HG03066 (cell line): ENCODE results near the gene KIAA1586.
"Not testable (repeated sequence)": the region's sequence is repeated elsewhere in the genome, so short reads cannot be mapped to it uniquely, and the experiment has no call there.

Experiments used
- ATAC-seq: cut with Tn5 transposase; IDR thresholded peaks from one replicate; pipeline ENCODE4 v1.9.1; 2021; ENCODE audit warnings: low read depth; ENCODE audit not compliant: unreplicated experiment

The KIAA1586 gene

GRCh38 chr6:57040011-57040410 lies 6.5 kb upstream of the KIAA1586 start:
- no peak for ATAC-seq

DNA sequence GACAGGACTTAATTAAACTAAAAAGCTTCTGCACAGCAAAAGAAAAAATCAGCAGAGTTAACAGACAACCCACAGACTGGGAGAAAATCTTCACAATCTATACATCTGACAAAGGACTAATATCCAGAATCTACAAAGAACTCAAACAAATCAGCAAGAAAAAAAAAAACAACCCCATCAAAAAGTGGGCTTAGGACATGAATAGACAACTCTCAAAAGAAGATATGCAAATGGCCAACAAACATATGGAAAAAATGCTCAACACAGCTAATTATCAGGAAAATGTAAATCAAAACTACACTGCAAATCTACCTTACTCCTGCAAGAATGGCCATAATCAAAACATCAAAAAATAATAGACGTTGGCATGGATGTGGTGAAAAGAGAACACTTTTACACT lies 2.4 kb upstream of the KIAA1586 start:
- not testable (repeated sequence) for ATAC-seq

DNA sequence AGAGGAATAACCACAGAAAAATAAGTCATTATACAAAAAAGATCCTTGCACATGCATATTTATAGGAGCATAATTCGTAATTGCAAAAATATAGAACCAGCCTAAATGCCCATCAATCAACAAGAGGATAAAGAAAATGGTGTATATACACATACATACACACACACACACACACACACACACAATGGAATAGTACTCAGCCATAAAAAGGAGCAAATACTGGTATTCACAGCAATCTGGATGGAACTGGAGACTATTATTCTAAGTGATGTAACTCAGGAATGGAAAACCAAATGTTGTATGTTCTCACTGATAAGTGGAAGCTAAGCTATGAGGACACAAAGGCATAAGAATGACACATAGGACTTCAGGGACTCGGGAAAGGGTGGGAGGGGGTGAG lies 1.9 kb upstream of the KIAA1586 start:
- ATAC-seq: no peak

DNA sequence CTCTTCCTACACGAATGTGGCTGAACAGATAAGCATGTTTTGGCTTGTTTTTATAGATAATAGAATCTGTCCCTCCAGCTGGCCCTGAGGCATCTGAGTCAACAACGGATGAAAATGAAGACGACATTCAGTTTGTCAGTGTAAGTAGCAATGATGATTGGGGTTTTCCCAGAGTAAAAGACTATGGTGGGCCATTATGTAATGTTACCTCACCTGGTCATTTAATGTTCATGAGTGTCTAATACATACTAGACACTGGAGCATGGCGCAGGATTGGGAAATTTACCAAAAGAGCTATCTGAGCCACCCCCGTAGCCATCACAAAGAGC lies 728 bp downstream of the KIAA1586 start:
- peak; percentile 7 for ATAC-seq

- not testable (repeated sequence) for ATAC-seq
Observed at GRCh38 chr6:57047859-57048258, 1.4 kb downstream of the KIAA1586 start.

- ATAC-seq: no peak
Observed at GRCh38 chr6:57048577-57048976, 2.1 kb downstream of the KIAA1586 start.

- no peak for ATAC-seq
Observed at GRCh38 chr6:57063847-57064246, 17.4 kb downstream of the KIAA1586 start.

- ATAC-seq: no peak
Observed at GRCh38 chr6:57064809-57065208, 18.3 kb downstream of the KIAA1586 start.

DNA sequence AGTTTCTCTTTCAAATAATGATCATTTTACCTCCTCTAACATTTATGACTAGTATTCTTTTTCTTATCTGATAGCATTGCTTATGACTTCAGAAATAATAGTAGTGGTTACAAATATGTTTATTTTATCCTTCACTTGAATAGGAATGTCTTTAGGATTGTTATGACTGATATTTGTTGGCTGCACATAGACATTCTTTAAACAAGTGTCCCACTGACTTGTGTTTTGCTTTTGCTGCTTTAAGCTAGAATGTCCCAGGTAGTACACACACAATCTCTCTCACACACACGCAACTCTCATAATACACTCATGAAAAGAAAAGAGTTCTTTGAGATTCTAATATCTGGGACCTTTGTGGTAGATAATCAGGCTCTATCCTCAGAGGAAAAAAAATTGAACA lies 21.6 kb downstream of the KIAA1586 start:
- no peak for ATAC-seq

DNA sequence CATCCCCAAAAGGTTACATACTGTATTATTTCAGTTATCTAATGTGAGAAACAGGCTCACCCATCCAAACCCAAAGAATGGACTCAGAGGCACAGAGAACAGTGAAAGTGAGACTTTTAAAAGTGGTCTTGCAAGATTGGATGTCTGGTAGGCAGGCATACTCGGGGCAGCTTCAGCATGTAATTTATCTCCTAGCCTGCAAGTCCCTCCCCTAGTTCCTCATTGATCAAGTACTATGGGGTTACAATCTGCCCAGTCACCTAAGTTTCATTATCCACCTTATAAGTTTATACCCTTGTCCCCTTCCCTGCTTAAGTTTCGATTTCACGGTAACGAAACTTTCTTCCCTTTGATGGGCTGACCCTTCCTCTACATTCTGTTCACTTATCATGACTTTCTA lies 22.7 kb downstream of the KIAA1586 start:
- no peak for ATAC-seq

DNA sequence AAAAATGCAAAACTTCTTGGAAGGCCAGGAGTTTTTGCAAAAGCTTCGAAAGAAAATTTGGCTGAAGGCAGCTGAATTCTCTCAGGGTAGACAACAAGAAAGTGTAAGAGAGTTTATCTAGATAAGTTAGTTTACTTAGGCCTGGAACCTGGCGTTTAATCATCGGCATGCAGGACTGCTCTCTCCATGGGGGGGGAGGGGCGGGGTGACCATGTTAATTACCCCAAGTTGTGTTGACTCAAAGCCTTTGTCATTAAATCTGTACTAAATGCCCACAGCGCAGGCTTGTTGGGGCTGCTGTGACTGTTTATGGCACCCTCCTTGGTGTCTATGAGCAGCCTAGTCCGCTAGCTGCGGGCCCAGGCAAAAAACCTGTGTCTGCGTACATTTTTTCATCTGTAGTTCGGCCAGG lies 23.4 kb downstream of the KIAA1586 start:
- ATAC-seq: no peak

DNA sequence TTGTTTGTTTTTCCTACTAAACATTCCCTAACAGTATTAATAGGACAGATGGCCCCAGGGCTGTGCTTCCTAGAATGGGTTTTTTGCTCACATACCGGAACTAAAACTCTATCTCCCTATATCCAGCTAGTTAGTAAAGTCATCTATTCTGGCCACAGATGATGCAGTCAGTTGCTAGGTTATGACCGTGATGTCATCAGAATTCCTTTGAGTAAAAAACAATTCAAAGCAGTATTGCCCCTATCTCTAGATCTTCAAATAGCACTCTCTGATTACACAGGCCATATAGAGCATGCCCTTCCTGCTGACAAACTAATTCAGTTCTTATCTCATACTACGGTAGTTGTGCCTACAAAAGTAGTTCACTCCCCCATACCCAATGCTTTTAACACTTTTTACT lies 25.6 kb downstream of the KIAA1586 start:
- no peak for ATAC-seq

- no peak for ATAC-seq
Observed at GRCh38 chr6:57074383-57074782, 27.9 kb downstream of the KIAA1586 start.

DNA sequence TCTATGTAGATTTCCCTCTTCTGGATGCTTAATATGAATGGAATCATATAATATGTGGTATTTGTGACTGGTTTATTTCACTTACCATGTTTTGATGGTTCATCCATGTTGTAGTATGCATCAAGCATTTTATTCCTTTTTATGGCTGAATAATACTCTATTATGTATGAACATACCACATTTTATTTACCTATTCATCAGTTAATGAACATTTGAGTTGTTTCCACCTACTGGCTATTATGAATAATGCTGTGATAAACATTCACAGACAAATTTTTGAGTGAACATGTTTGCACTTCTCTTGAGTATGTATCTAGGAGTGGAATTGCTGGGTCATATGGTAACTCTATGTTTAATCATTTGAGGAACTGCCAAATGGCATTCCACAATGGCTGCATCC lies 28.6 kb downstream of the KIAA1586 start:
- ATAC-seq: no peak

DNA sequence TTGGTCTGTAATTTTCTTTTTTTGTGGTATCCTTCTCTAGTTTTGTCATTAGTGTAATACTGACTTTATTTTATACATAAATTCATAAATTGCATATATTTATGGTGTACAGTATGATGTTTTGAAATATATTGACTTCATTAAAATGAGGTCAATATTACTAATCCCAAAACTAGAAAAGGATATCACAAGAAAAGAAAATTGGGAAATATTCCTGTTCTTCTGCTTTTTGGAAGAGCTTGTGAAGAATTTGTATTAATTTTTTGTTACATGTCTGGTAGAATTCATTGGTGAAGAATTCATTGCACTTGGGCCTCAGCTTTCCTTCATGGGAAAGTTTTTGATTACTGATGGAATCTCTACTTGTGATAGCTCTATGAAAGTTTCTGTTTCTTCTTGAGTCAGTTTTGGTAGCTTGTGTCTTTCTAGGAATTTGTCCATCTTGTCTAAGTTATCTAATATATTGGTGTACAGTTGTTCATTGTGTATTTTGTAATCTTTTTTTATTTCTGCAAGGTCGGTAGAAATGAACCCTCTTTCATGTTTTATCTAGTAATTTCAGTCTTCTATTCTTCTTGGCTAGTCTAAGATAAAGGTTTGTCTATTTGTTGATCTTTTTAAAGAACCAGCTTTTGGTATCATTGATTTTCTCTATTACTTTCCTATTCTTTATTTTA lies 32.2 kb downstream of the KIAA1586 start:
- no peak for ATAC-seq

GRCh38 chr6:57085471-57085870 lies 39.0 kb downstream of the KIAA1586 start:
- no peak for ATAC-seq

- ATAC-seq: no peak
Observed at GRCh38 chr6:57086843-57087242, 40.4 kb downstream of the KIAA1586 start.

DNA sequence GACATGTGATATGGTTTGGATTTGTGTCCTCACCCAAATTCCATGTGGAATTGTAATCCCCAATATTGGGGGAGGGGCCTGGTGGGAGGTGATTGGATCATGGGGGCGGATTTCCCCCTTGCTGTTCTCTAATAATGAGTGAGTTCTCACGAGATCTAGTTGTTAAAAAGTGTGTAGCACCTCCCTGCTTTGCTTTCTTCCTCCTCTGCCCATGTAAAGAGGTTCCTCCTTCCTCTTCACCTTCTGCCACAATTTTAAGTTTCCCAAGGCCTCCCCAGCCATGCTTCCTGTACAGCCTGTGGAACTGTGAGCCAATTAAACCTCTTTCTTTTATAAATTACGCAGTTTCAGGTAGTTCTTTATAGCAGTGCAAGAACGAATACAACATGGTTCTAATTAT lies 41.4 kb downstream of the KIAA1586 start:
- no peak for ATAC-seq

DNA sequence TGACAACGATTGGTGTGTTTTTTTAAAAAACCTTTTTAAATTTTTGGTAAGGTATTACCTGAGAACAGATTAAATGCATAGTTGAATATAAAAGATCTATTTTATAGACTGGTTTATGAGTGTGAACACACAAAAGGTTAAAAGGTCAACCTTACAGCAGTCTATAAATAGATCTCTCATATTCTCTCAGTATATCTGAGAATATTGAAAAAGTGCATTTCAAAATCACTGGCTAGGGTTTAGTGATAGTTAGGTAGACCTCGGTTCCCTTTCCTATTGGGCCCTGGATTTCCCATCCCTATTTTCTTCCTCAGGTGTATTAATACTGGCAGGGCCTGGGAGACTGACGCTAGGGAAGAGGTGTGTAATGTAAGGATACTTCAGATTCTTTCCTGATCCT lies 42.8 kb downstream of the KIAA1586 start:
- ATAC-seq: no peak

DNA sequence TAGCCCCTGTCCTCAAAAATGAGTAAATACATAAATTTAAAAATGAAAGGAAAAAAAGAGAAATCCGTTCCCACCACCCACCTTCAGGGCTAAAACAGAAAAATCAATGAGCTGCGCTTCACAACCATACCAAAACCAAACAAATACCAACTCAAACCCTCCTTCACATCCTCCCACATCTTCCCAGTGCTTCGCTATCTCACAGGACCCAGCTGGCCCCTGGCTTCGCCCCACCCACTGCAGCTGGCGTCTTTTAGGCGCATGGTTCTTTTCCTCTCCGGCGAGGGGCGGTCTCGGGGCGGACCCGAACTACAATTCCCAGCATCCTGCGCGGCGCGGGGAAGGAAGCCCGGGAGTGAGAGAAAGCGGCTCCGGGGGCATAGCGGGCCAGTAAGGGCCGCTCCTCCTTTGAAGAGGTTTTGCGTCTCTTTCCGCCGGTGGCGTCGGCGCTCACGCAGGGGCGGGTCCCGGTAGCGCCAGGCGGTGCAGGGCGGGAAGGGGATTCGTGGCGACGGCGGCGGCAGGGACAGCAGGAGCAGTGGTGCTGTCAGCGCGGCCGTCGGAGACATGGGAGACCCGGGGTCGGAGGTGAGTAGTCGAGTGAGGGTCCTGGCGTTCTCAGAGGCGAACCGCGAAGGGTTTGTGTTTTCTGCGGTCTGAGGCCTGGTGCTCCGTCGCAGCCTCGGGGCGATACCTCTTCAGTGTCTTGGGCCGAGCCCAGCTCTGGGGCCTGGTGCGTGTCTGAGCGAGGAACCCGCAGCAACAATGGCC lies 43.4 kb downstream of the KIAA1586 start, which contains the start of gene ZNF451:
Gene ZNF451 (plus strand): TSS at position 502 of the 771 bp plus-strand sequence. CDS start 66 bp downstream, at position 568.
- peak; percentile 94 for ATAC-seq

GRCh38 chr6:57090458-57091067 lies 44.1 kb downstream of the KIAA1586 start:
- ATAC-seq: peak; percentile 6

- ATAC-seq: not testable (repeated sequence)
Observed at GRCh38 chr6:57091375-57091774, 44.9 kb downstream of the KIAA1586 start.
